HG03469 (cell line): ENCODE results near the gene EBI3.
A peak's percentile ranks its signal among the peaks of the same experiment; 100 is the strongest.
"Not testable (repeated sequence)": the region's sequence is repeated elsewhere in the genome, so short reads cannot be mapped to it uniquely, and the experiment has no call there.

Experiments used
- ATAC-seq: cut with Tn5 transposase; IDR thresholded peaks from one replicate; pipeline ENCODE4 v1.9.1; 2021; ENCODE audit warnings: mild to moderate bottlenecking, moderate library complexity, moderate number of reproducible peaks; ENCODE audit not compliant: unreplicated experiment

EBI3 gene

DNA sequence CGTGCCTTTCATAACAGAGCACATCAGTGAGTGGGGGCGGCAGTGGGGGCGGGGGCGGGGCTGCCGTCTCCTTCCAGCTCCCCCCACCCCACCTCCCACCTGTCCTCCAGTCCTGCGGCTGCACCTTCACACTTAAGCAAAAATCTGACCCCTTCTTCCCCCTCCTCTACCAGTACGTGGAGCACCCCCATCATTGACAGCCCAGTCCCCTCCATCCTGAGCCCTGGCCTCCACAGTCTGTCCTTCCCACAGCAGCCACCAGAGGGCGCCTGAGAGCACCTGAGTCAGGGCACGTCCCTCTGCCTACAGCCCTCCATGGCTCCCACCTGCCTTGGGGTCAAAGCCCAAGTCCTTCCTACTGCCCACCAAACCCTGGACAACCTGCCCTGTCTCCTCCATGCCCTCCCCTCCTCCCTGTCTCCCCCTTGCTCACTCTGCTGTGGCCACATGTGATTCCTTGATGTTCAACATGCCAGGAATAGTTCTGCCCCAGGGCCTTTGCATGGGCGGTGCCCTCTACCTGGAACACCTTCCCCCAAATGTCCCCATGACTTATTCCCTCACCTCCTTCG, 4.0 kb downstream of the EBI3 start:
- no peak for ATAC-seq

DNA sequence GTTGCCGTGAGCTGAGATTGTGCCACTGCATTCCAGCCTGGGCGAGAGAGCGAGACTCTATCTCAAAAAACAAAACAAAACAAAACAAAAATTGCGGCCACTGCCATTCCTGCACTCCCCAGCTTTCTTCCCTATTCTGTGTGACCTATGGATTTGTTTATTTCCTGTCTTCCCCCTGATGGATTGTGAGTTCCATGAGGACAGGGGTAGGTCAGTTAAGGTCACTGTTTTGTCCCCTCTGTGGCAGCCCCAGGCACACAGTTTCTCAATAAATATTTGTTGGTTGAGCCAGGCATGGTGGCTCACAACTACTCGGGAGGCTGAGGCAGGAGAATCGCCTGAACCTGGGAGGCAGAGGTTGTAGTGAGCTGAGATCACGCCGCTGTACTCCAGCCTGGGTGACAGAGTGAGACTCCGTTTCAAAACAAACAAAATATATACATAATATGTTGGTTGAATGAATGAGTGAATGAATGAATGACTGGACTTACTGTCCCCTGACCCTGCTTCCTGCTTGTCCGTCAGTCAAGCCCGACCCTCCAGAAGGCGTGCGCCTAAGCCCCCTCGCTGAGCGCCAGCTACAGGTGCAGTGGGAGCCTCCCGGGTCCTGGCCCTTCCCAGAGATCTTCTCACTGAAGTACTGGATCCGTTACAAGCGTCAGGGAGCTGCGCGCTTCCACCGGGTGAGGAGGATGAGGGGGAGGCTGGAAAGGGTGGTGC, 5.0 kb downstream of the EBI3 start:
- ATAC-seq, result no peak

DNA sequence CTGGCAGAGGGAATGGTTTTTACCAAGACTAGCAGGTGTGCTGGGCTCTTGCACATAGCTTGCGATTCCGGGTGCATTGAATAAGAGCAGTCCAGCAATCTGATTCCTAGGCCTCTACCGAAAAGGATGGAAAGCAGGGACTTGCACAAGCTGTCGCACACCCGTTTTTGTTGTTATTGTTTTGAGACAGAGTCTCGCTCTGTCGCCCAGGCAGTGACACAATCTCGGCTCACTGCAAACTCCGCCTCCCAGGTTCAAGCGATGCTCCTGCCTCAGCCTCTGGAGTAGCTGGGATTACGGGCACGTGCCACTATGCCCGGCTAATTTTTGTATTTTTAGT, 5.5 kb downstream of the EBI3 start:
- no peak for ATAC-seq

DNA sequence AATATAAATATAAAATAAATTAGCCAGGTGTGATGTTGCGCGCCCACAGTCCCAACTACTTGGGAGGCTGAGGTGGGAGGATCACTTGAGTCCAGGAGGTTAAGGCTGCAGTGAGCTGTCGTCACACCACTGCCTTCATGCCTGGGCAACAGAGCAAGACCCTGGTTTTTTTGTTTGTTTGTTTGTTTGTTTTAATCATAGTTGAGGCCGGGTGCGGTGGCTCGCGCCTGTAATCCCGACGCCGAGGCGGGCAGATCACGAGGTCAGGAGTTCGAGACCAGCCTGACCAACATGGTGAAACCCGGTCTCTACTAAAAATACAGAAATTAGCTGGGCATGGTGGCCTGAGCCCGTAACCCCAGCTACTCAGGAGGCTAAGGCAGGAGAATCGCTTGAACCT, 8.2 kb downstream of the EBI3 start:
- not testable (repeated sequence) for ATAC-seq

DNA sequence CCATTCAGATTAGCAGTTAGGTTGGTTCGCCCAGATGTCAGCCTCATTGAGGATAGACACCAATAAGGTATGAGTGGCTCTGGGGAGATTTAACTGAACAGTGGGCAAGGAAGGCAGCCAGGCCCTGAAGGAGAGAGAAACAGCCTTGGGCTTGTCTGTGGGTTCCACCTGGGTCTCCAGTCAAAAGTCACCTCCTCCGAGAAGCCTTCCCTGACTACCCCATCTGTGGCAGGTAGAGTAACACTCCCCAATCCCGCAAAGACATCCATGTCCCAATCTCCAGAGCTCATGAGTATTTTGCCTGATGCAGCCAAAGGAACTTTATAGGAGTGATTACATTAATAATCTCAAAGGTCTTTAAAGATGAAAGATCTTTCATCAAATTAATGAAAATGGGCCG, 9.5 kb downstream of the EBI3 start:
- no peak for ATAC-seq

DNA sequence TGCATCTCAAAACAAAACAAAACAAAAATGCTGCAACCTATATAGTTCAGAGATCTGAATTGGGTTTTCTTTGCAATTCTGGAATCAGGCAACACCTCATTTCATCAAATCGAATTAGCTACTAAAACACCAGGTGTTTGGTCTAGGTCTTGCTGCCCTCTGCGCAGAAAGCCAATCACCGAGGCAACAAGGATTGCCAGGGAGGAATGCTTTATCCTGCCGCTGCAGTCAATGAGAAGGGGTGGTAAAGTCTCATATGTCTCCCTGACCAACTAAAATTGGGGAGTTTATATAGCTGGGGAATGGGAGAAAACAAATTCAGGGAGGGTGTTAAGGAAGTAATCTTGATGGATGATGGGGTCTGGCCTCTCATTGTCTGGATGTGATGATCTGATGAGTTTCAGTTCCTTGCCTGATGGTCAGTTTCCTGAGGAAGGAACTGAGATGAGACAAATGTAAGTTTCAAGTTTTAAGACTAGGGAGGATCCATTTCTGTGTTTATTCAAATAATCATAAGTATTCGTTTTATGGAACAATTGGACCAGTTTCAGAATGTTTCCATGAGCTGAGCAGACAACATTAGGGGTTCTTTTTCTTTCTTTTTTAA, 12.6 kb downstream of the EBI3 start:
- no peak for ATAC-seq

DNA sequence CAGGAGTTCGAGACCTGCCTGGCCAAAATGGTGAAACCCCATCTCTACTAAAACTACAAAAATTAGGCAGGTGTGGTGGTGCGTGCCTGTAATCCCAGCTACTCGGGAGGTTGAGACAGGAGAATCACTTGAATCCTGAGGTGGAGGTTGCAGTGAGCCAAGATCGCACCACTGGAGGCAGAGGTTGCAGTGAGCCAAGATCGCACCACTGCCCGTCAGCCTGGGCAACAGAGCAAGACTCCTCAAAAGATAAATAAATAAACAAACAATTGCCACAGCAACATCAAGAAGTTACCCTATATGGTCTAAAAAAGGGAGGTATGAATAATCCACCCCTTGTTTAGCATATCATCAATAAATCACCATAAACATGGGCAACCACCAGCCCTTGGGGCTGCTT, 16.6 kb downstream of the EBI3 start:
- not testable (repeated sequence) for ATAC-seq

DNA sequence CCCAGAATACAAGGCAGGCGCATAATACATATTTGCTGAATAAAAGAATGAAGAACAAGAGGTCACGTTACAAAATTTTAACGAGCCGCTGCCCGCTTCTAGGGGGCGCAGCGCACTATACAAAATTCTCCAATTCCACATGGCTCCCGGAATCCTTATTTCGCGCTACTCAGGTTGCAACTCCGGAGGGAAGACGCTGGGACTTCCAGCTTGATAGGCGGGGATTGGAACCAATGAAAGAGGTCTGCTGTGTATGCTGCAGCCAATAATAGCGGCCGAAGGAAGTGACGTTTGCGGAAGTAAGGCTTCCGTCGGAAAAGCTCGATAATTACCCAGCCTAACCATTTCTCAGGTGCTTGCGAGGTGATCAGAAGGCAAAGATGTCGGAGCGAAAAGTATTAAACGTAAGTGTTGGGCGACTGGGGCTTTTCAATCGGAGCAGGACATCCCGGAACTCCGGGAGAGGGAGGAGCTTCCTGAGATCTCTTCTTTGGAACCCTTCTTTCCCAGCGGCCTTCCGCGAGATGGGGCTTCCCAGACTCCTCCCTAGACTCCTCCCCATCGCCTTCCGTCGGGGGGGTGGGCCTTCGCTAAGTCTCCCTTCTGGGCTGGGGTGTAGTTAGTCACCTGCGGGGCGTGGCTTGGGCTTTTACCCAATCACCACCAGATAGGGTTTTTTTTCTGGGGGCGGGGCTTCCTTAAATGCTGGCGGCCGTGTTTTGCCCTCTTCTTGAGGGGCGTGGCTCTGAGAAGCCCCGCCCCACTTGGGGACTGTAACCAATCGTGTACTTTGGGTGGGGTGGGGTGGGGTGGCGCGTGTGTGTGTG, 17.7 kb downstream of the EBI3 start, which contains the start of gene YJU2:
Gene YJU2, plus strand, starts transcription at position 314 of the 827 bp plus-strand sequence. Its CDS starts 67 bp downstream, at position 381.
- peak; percentile 47 for ATAC-seq

DNA sequence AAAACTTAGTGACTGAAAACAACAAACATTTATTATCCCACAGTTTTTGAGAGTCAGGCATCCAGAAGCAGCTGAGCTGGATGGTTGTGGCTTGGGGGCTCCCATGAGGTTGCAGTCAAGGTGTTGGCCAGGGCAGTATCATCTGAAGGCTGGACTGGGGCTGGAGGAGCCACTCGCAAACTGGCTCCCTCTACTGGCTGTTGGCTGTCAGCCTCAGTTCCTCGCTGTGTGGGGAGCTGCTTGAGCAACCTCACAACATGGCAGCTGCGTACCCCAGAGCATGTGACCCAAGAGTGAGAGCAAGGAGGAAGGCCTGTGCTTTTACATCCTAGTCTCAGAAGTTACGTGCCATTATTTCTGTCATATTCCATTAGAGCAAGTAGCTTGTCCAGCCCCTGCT, 27.2 kb downstream of the EBI3 start:
- ATAC-seq, result no peak

DNA sequence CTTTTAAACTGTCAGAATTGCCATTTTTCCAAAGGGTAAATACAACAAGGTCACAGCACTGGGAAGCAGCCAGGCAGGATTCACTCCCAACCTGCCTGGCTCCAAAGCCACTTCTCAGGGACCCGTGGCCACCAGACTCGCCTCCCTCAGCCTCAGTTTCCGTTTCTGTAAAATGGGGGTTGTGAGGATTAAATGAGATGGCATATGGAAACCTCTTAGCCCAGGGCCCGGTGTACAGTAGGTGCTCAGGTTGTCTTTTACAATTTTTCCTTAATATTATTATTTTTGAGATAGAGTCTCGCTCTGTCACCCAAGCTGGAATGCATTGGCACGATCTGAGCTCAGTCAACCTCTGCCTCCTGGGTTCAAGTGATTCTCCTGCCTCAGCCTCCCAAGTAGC, 27.7 kb downstream of the EBI3 start:
- no peak for ATAC-seq

DNA sequence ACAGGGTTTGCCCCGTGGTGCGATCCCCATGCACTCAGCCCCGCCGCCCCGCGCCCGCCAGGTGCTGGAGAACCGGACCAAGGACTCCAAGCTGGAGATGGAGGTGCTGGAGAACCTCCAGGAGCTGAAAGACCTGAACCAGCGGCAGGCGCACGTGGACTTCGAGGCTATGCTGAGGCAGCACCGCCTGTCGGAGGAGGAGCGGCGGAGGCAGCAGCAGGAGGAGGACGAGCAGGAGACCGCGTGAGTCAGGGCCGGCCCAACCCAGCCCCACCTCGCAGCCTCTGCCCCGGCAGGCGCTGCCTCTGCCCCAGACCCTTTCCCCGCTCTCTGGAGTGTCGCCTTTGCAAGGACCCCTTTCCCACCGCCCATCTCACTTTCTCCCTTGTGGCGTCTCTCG, 28.9 kb downstream of the EBI3 start:
- ATAC-seq, result no peak

DNA sequence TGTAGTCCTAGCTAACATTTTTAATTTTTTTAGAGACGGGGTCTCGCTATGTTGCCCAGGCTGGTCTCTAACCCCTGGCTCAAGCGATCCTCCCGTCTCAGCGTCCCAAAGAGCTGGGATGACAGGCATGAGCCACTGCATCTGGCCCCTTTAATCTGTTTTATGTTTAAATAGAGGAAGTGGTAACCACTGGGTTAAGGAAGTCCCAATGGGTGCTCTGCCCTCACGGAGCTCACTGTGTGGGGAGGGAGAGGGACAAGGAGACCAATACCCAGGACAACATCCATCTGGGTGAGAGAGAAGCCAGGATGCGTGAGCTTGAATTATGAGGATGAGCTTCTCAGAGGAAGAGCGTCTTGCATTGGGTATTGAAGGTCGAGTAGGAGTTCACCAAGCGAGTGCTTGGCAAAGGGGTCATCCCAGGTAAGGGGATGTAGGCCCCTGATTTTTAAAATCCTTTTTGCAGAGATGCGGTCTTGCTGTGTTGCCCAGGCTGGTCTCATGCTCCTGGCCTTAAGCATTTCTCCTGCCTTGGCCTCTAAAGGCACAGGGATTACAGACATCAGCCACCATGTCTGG, 31.4 kb downstream of the EBI3 start:
- no peak for ATAC-seq

DNA sequence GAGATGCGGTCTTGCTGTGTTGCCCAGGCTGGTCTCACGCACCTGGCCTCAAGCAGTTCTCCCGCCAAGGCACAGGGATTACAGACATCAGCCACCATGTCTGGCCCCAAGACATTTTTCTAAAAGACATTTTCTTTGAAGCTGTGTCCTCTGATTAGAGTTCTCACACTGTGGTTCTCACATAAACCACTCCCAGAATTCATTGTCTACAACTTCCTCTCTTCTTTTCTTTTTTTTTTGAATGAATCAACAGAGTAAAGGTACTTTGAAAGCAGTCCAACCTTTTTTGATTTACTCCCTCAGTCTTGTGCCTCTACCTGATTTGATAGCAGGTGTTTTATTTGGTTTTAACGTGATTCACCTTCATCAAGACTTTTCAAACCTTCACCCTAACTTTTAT, 35.5 kb downstream of the EBI3 start:
- ATAC-seq, result no peak

DNA sequence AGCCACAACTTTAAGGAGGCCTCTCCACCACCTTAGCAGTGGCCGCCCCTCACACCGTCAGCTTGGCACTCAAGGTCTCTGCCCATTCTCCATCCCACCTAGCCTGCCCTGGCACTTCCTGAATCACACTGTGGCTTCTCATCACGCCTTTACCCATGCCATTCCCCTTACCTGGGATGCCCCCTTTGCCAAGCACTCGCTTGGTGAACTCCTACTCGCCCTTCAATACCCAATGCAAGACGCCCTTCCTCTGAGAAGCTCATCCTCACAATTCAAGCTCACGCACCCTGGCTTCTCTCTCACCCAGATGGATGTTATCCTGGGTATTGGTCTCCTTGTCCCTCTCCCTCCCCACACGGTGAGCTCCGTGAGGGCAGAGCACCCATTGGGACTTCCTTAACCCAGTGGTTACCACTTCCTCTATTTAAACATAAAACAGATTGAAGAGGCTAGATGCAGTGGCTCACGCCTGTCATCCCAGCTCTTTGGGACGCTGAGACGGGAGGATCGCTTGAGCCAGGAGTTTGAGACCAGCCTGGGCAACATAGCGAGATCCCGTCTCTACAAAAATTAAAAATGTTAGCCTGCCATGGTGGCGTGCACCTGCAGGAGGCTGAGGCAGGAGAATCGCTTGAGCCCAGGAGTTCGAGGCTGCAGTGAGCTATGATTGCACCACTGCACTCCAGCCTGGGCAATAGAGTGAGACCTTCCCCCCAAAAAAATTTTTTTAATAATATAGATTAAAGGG, 37.1 kb downstream of the EBI3 start:
- no peak for ATAC-seq

DNA sequence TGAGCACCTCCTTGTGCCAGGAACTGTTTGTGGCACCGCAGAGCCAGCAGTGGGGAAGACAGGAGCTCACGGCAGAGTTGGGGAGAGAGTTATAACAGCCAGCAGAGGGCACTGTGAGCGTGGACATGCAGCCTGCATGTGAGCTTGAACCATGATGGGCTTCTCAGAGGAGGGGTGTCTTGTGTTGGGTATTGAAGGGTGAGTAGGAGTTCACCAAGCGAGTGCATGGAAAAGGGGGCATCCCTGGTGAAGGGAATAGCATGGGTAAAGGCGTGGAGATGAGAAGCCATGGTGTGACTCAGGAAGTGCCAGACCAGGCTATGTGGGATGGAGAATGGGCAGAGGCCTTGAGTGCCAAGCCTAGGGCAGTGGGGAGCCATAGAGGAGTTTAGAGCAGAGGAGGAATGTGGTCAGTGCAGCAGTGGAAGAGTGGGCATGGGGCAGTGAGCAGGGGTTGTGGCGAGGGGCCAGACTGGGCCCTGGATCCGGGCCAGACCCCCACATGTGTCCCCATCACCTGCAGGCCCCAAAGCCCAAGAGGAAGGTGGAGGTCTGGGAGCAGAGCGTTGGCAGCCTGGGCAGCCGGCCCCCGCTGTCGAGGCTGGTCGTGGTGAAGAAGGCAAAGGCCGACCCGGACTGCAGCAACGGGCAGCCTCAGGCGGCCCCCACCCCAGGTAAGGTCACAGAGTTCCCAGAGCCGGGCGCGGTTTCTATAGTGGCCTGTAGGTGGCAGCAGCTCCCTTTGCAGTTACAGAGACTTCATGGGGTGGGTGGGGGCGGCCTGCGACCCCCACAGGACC, 38.0 kb downstream of the EBI3 start:
- no peak for ATAC-seq

DNA sequence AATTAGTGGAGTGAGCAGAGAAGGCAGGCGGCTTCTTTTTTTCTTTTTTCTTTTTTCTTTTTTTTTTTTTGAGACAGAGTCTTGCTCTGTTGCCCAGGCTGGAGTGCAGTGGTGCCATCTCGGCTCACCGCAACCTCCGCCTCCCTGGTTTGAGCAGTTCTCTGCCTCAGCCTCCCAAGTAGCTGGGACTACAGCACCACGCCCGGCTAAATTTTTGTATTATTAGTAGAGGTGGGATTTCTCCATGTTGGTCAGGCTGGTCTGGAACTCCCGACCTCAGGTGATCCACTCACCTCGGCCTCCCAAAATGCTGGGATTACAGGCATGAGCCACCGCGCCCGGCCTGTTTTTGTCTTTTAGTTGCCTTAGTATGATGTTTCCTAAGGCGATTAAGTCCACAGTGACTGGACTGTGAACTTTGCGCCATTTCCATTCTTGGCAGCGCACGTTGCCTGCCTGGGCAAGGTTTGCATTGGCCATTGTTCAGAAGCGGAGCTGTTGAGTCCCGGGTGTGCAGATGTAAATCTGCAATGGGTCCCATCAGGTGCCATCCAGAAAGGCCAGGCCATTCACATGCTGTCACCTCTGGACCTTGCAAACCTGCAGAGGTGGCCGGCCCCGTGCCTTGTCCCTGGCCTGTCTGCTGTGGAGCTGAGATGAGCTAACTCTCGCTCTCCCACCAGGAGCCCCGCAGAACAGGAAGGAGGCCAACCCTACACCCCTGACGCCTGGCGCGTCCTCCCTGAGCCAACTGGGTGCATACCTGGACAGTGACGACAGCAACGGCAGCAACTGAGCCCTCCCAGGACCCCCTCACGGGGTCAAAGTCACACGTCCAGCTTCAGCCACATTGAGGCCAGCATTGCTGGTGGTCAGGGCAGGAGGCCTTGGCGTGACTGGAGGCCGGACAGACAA, 38.8 kb downstream of the EBI3 start:
- ATAC-seq, result no peak

DNA sequence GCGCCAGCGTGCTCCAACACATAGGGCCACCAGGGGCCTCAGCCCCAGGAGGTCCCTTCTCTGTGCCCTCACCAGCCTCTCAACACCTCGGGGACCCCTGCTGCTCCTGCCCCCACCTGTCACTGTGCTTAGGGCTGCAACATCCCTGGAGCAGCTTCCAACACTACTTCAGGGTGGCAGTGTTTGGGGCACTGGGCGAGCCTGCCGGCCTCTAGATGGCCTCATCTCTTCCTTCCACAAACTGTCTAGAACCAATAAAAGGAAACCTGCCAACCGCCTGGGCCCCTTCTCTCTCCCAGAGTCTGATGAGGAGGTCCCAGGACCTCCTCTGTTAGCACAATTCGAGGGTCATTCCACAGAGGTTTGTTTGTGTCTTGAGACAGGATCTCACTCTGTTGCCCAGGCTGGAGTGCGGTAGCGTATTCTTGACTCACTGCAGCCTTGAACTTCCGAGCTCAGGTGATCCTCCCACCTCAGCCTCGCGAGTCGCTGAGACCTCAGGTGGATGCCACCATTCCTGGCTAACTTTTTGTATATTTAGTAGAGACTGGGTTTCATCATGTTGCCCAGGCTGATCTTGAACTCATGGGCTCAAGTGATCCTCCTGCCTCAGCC, 39.6 kb downstream of the EBI3 start:
- ATAC-seq, result no peak

DNA sequence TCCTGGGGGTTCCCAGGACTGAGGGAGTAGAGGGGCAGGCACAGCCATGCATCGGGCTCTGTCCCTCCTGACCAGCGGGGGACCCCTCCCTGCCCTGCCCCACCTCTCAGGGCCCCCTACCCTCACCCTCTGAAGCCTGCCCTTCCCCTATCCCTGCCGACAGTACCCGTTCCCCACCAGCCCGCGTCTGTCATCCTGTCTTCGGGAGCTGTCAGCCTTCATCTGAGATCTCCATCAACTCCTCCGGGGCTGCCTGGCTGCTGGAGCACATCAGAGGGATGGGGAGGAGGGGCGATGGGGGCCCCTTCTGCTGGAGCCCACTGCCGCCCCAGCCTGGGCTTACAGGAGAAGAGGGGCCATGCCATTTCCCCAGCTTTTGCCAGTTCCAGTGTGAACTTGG, 43.6 kb downstream of the EBI3 start:
- ATAC-seq, result no peak
